SK-N-SH (cell line): ENCODE data around the gene RPL39. TPM values are rescaled to one million over a fixed set of nuclear protein-coding genes. Genes with fewer than 3 reads are reported as not detected.
"Not testable (repeated sequence)": the region's sequence is repeated elsewhere in the genome, so short reads cannot be mapped to it uniquely, and the experiment has no call there.

Experiments
- CTCF ChIA-PET: fragments of 300-600, 350-600 bp; formaldehyde crosslinking; extraction: SDS; loops from one replicate; lab custom pipeline; 2021; lab: Yijun Ruan, JAX
- POLR2A ChIA-PET: fragments of 350-600 bp; sonication (Branson Sonifier 250); formaldehyde crosslinking; extraction: SDS; loops from one replicate; lab custom pipeline; 2020; ENCODE audit warnings: antibody characterized with exemption, inconsistent platforms; lab: Yijun Ruan, JAX
- DNase-seq: peaks from one replicate; pipeline ENCODE4 v3.0.0; 2012
- H2AFZ ChIP-seq: fragments of 200-600 bp; sonication (generic); 2 replicates; pipeline ENCODE4 v1.8.1; 2016; ENCODE audit warnings: antibody characterized with exemption, mild to moderate bottlenecking, low read depth
- H3F3A ChIP-seq: fragments of 200-600 bp; sonication (generic); replicated peaks from 2 replicates; pipeline ENCODE3; 2016; ENCODE audit warnings: antibody characterized with exemption, mild to moderate bottlenecking; ENCODE audit not compliant: insufficient read depth
- H3K27ac ChIP-seq, 2 experiments: fragments of 200-500 bp in 1 of 2; fragments of 200-600 bp in 1 of 2; sonication (Bioruptor generic) in 1 of 2; sonication (generic), shearing (Covaris generic) in 1 of 2; 2 replicates each; pipeline versions ENCODE4 v1.5.1 to v1.6.1; 2014 to 2016; ENCODE audit warnings: low read depth in 2 of 2, inconsistent platforms in 1 of 2, low read length in 1 of 2, mild to moderate bottlenecking in 1 of 2, mixed read lengths in 1 of 2
- H3K27me3 ChIP-seq: fragments of 200-600 bp; sonication (generic), shearing (Covaris generic); 2 replicates; pipeline ENCODE4 v1.6.1; 2016; ENCODE audit warnings: mixed run types; ENCODE audit not compliant: insufficient read depth
- H3K36me3 ChIP-seq, 2 experiments: fragments of 200-500 bp in 1 of 2; fragments of 200-600 bp in 1 of 2; sonication (Bioruptor generic) in 1 of 2; sonication (generic) in 1 of 2; replicated peaks in 1 of 2; 2 replicates each; pipeline versions ENCODE3 to v1.5.1; 2014 to 2016; ENCODE audit warnings: low read length in 1 of 2, mild to moderate bottlenecking in 1 of 2; ENCODE audit not compliant: insufficient read depth in 2 of 2, control insufficient read depth in 1 of 2
- H3K4me1 ChIP-seq, 2 experiments: fragments of 200-500 bp in 1 of 2; fragments of 200-600 bp in 1 of 2; sonication (Bioruptor generic) in 1 of 2; sonication (generic), shearing (Covaris generic) in 1 of 2; 2 replicates each; pipeline versions ENCODE4 v1.5.1 to v1.6.1; 2014 to 2016; ENCODE audit warnings: low read depth in 1 of 2, low read length in 1 of 2, mixed run types in 1 of 2; ENCODE audit not compliant: insufficient read depth in 2 of 2, control insufficient read depth in 1 of 2
- H3K4me2 ChIP-seq: fragments of 200-600 bp; sonication (generic), shearing (Covaris generic); 2 replicates; pipeline ENCODE4 v1.6.1; 2017; ENCODE audit warnings: mixed run types
- H3K4me3 ChIP-seq, 2 experiments: fragments of 200-500 bp in 1 of 2; fragments of 200-600 bp in 1 of 2; sonication (Bioruptor generic) in 1 of 2; sonication (generic), shearing (Covaris generic) in 1 of 2; 2 replicates each; pipeline versions ENCODE4 v1.5.1 to v1.8.1; 2014 to 2016; ENCODE audit warnings: low read depth in 2 of 2, inconsistent platforms in 1 of 2, low read length in 1 of 2, mild to moderate bottlenecking in 1 of 2, mixed read lengths in 1 of 2, moderate library complexity in 1 of 2
- H3K79me2 ChIP-seq: fragments of 200-600 bp; sonication (generic); 2 replicates; pipeline ENCODE4 v1.8.1; 2017; ENCODE audit warnings: mild to moderate bottlenecking; ENCODE audit not compliant: insufficient read depth
- H3K9ac ChIP-seq: fragments of 200-600 bp; sonication (generic); 2 replicates; pipeline ENCODE4 v1.6.1; 2017; ENCODE audit warnings: mixed run types
- H3K9me2 ChIP-seq: fragments of 200-600 bp; sonication (generic); 2 replicates; pipeline ENCODE4 v1.6.1; 2017; ENCODE audit warnings: mixed run types
- H3K9me3 ChIP-seq: fragments of 200-600 bp; sonication (generic); 2 replicates; pipeline ENCODE4 v1.6.1; 2017; ENCODE audit warnings: mixed run types, mild to moderate bottlenecking, moderate library complexity
- H4K20me1 ChIP-seq: fragments of 200-600 bp; sonication (generic); 2 replicates; pipeline ENCODE4 v1.6.1; 2017; ENCODE audit warnings: mild to moderate bottlenecking, mixed run types; ENCODE audit not compliant: insufficient read depth
- CTCF ChIP-seq: fragments of 200-600 bp; sonication (generic); IDR thresholded peaks from 2 replicates; pipeline ENCODE4 v1.6.1; 2017; ENCODE audit warnings: antibody characterized with exemption, mild to moderate bottlenecking, moderate library complexity
- ELF1 ChIP-seq: IDR thresholded peaks from 2 replicates; pipeline ENCODE4 v1.4.0; 2012
- FOXM1 ChIP-seq: IDR thresholded peaks from 2 replicates; pipeline ENCODE4 v1.4.0; 2012; ENCODE audit warnings: low read depth, mild to moderate bottlenecking
- GABPA ChIP-seq: IDR thresholded peaks from 2 replicates; pipeline ENCODE4 v1.4.0; 2012; ENCODE audit warnings: low read depth, mild to moderate bottlenecking
- IRF3 ChIP-seq: fragments of 150-350 bp; IDR thresholded peaks from 2 replicates; pipeline ENCODE4 v1.6.1; 2016; ENCODE audit warnings: mild to moderate bottlenecking, low read depth, low read length
- NFIC ChIP-seq: IDR thresholded peaks from 2 replicates; pipeline ENCODE4 v1.4.0; 2012; ENCODE audit warnings: borderline replicate concordance
- RAD21 ChIP-seq: IDR thresholded peaks from 2 replicates; pipeline ENCODE4 v1.6.1; 2012; ENCODE audit warnings: mild to moderate bottlenecking, low read length
- TAF1 ChIP-seq: IDR thresholded peaks from 2 replicates; pipeline ENCODE4 v1.6.1; 2012; ENCODE audit warnings: low read depth, mild to moderate bottlenecking, low read length, moderate library complexity, borderline replicate concordance
- TEAD4 ChIP-seq: IDR thresholded peaks from 2 replicates; pipeline ENCODE4 v1.4.0; 2012; ENCODE audit warnings: mild to moderate bottlenecking, borderline replicate concordance; ENCODE audit not compliant: insufficient read depth
- USF1 ChIP-seq: IDR thresholded peaks from 2 replicates; pipeline ENCODE4 v1.4.0; 2012; ENCODE audit warnings: low read depth, borderline replicate concordance
- YY1 ChIP-seq: IDR thresholded peaks from 2 replicates; pipeline ENCODE4 v1.4.0; 2012; ENCODE audit warnings: low read depth, mild to moderate bottlenecking
- ZBTB33 ChIP-seq: IDR thresholded peaks from 2 replicates; pipeline ENCODE4 v1.4.0; 2012; ENCODE audit warnings: low read depth, borderline replicate concordance
- WGBS: methylation state at CpG from one replicate; pipeline ENCODE4 v1.1.6; 2017; ENCODE audit warnings: low lambda C conversion rate; 5-methylcytosine and 5-hydroxymethylcytosine counted together
- polyA plus RNA-seq, 3 experiments: library from polyadenylated mRNA; depleted of rRNA; stranded (reverse); fragments of >200 nt; gene quantifications; 2 replicates each; pipeline ENCODE4 v1.2.3, GENCODE V29; 2012

The RPL39 gene
- polyA plus RNA-seq, 1 of the 3 experiments (the other 2 are of a cell fraction) = 4,443 TPM

GRCh38 chrX:119828446-119828845 is 37.0 kb upstream of the RPL39 start:
- Histone ChIP-seq H3K27me3 (no peaks in the 10 kb centered on the region; the same call in 1 of the 2 replicates), H3K79me2 (no peaks in the 10 kb centered on the region), H3K9me3 (no peaks in the 10 kb centered on the region), H3K9me2 (no peaks in the 10 kb centered on the region), H3K27ac (no peak overlapping the region), H3K4me3 (no peak overlapping the region), H3K4me1 (no peaks in the 10 kb centered on the region), H3K36me3 (peaks cover 8 to 10% of the 10 kb centered on the region in 2 experiments), H4K20me1 (no peaks in the 10 kb centered on the region), H2AFZ (no peak overlapping the region), H3K4me2 (no peak overlapping the region), H3K9ac (no peak overlapping the region), H3F3A (no peaks in the 10 kb centered on the region)
- DNase-seq = no peak
- CTCF ChIA-PET = no interaction called here
- WGBS = 92% methylated on average over 5 of the region's 5 CpGs
- TF ChIP-seq ZBTB33 (no peak), RAD21 (no peak), ELF1 (no peak), USF1 (no peak), TEAD4 (no peak), IRF3 (no peak), CTCF (no peak)
- POLR2A ChIA-PET = no interaction called here

GRCh38 chrX:119826399-119826959 is 35.0 kb upstream of the RPL39 start:
- DNase-seq = no peak
- POLR2A ChIA-PET = no interaction called here
- Histone ChIP-seq H3K36me3 (peaks cover 3% of the 10 kb centered on the region in 2 experiments), H3K9me3 (no peaks in the 10 kb centered on the region), H3K9ac (no peak overlapping the region), H3K79me2 (no peaks in the 10 kb centered on the region), H3K4me1 (no peaks in the 10 kb centered on the region), H3K27ac (no peak overlapping the region), H3F3A (no peaks in the 10 kb centered on the region), H3K4me2 (no peak overlapping the region), H3K4me3 (no peak overlapping the region), H2AFZ (no peak overlapping the region), H3K9me2 (no peaks in the 10 kb centered on the region), H4K20me1 (no peaks in the 10 kb centered on the region), H3K27me3 (no peaks in the 10 kb centered on the region; the same call in 1 of the 2 replicates)
- TF ChIP-seq FOXM1 = no peak
- TF ChIP-seq NFIC = no peak
- TF ChIP-seq IRF3 = no peak
- TF ChIP-seq YY1 = no peak
- TF ChIP-seq TAF1 = no peak
- no peak for TF ChIP-seq RAD21
- TF ChIP-seq GABPA = no peak
- CTCF ChIA-PET = interaction anchor here (0.8 kb wide), 1 partner anchor 28 kb away, joined by 3 read pairs; no protein-coding TSS in a partner anchor
- 63% methylated on average over 7 of the region's 7 CpGs for WGBS

- H3K27ac ChIP-seq, CTCF ChIA-PET, H3F3A ChIP-seq, H3K27me3 ChIP-seq, H3K9ac ChIP-seq, H3K36me3 ChIP-seq, H3K9me3 ChIP-seq, H2AFZ ChIP-seq, H3K4me3 ChIP-seq, H3K9me2 ChIP-seq, H3K79me2 ChIP-seq, DNase-seq, H3K4me1 ChIP-seq, H3K4me2 ChIP-seq, POLR2A ChIA-PET, H4K20me1 ChIP-seq: not testable (repeated sequence)
- 77% methylated on average over 2 of the region's 5 CpGs for WGBS
These were observed 32.8 kb upstream of the RPL39 start for GRCh38 chrX:119824221-119824620.
